HG02973 (cell line): ENCODE measurements around the gene TMEM185A.
"Not testable (repeated sequence)": the region's sequence is repeated elsewhere in the genome, so short reads cannot be mapped to it uniquely, and the experiment has no call there.

Source experiments
- ATAC-seq: cut with Tn5 transposase; IDR thresholded peaks from one replicate; pipeline ENCODE4 v1.9.1; 2021; ENCODE audit warnings: moderate library complexity; ENCODE audit not compliant: unreplicated experiment

Gene TMEM185A

DNA sequence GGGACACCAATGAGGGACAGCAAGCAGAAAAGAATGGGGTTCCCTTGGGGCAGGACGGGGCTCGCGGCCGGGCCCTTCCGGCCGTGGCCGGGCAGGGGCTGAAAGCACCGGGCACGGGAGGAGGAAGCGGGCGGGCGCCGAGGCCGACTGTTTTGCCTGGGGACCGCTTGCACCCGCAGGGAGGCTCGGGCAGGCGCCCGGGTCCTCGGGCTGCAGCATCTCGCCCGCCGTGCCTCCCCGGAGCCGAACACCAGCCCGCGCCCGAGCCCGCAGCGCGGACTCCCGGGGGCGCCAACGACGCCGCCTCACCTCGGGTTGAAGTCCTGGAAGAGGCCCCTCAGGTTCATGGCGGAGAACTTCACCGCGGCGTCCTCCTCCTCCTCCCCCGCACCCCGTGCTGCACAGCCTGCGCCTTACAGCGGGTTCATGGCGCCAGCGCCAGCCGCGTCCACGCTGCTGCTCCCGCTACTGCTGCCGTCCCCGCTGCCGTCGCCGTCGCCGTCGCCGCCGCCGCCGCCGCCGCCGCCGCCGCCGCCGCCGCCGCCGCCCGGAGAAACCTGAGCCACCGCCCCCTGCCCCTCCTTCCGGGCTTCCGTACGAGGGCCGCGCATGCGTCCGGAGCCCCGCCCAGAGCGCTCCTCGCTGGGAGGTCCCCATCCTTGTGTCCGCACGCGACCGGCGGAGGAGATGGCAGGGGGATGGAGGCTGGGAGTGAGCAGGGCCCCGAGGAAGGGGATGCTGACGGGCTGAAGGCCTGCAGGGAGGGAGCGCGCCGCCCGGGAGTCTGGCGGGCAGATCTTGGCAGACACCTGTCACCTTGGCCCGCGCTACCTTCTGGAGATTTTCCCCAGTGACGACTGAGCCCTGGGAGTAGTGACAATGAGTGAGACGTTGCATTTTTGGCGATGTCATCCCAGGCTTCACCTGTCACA, at the start of gene TMEM185A:
TSS of gene TMEM185A (minus strand) at position 559 of the 932 bp plus-strand sequence. CDS start at position 347, 212 bp downstream.
- peak; percentile 81 for ATAC-seq

GRCh38 chrX:149681182-149681581, 49.6 kb upstream of the TMEM185A start:
- ATAC-seq, result no peak

GRCh38 chrX:149679164-149679678, 47.6 kb upstream of the TMEM185A start:
- not testable (repeated sequence) for ATAC-seq

GRCh38 chrX:149675554-149675953, 44.0 kb upstream of the TMEM185A start:
- ATAC-seq, result not testable (repeated sequence)

- not testable (repeated sequence) for ATAC-seq
Observed at GRCh38 chrX:149675088-149675487, 43.5 kb upstream of the TMEM185A start.

DNA sequence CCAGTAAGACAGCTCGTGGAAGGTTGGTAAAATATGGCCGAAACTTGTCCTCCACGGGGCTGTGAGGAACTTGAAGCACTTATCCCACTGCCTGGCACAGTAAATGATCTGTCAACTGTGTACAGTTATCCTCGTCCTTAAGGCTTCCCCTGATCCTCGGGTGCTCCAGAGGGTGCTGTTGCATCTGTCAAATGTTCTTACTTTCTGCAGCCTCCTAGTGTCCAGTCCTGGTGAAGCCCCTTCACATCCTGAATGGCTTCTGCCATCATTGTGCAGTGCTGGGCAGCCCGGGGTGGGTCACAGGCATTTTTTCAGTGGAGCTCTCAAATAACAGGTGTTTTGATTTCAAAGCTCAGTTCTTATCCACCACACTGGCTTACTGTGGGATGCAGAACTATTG, 29.0 kb upstream of the TMEM185A start:
- not testable (repeated sequence) for ATAC-seq

- ATAC-seq, result not testable (repeated sequence)
Observed at GRCh38 chrX:149656260-149656884, 24.8 kb upstream of the TMEM185A start.

DNA sequence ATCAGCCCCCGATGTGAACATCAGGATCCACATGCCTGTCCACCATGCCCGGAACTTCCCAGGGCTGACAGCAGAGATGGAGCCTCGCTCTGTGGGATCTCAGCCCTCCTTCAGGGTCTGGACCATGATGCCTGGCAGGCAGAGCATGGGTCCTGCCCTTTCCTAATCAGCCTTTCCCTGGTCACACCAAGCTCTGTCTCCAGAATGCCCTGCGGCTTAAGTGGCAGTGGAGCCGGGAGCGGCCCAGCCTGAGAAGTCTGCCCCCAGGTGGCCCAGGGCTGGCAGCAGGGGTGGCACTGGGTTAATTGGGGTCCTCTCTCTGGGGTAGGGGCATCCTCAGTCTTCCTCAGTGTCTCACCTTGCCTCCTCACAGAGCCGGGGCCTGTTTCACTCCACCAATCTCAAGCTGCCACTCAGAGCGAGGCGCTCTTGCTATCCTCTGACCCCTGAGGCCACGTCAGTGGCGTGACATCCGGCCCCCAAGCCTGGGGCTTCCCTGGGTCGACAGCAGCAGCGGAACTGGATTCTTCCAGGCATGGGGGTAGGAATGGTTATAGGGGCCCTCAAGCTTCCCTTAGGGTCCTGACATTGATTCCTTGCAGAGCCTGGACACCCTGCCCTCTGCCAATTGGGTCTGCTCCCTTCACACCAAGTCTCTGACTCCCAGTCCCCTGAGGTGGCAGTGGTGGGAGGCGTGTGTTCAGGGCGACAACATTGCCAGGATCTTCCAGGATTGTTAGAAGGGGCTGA, 20.8 kb upstream of the TMEM185A start:
- no peak for ATAC-seq

GRCh38 chrX:149650162-149650561, 18.6 kb upstream of the TMEM185A start:
- ATAC-seq, result no peak

DNA sequence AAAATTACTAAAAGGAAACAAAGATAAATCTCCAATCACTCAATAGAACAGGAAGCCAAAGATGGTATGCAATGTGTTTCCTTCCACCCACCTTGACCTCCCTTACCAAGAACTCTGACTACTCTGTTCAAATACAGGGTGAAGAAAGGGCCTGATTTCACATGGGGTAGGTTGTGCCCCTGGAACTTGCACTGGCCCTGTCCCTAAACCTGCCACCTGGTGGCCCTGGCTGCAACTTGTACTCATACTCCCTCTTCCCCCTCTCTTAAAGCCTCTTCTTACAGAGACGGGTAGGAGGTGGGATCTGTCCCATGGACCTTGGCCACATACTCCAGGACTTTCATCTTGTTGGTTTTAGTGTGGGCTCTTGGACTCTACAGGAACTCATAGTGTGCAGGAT, 17.3 kb upstream of the TMEM185A start:
- ATAC-seq, result no peak

DNA sequence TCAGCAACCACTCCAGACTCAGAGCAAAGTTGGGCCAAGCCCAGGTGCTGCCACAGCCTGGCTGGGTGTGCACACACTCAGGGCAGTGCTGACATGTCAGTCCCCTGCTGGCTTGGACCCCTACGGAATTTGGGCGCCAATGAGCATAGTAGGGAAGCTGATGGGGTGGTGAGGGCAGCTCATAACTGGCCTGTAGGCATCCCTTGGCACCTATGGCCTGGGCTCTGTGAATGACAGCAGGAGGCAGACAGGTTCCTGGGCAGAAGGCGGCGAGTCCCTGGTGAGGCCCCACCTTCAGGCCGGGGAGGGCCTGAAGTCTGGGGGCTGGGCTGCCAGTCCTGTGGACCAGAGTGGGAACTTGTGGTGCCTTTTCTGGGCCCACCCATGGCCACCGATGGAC, 15.9 kb upstream of the TMEM185A start:
- ATAC-seq, result no peak

- ATAC-seq, result no peak
Observed at GRCh38 chrX:149643496-149643895, 11.9 kb upstream of the TMEM185A start.

- ATAC-seq, result no peak
Observed at GRCh38 chrX:149641835-149642234, 10.2 kb upstream of the TMEM185A start.

DNA sequence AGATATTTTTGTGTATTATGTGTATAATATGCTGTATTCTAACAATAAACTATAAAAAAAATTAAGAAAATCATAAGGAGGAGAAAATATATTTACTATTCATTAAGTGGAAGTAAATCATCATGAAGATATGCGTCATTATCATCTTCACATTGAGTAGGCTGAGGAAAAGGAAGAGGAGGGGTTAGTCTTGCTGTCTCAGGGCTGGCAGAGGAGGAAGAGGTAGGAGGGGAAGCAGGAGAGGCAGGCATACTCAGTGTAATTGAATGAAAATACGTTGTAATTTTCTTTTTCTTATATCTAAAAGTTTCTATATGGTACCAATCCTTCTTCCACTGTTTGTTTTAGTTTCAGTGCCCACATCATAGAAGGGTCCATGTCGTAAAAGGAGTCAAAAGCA, 9.8 kb upstream of the TMEM185A start:
- ATAC-seq, result no peak

- ATAC-seq, result no peak
Observed at GRCh38 chrX:149639568-149639967, 8.0 kb upstream of the TMEM185A start.

- no peak for ATAC-seq
Observed at GRCh38 chrX:149638860-149639259, 7.3 kb upstream of the TMEM185A start.

DNA sequence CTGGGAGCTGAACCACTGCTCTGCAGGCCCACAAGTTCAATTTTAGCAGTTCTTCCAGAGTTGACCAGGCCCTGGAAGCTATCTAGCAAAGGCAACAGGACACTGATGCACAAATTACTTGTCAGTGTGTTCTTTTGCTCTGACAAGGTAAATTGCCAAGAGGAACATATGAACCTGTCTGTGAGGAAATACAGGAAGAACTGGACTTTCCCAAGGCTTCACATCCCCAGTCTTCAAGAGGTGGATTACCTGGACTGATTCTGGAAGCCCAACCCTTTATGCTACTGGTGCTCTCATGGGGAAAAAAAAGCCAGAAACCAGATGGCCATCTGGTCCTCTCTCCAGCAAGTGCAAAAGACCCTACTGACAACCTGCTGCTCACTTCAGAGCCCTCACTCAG, 1.9 kb upstream of the TMEM185A start:
- no peak for ATAC-seq

DNA sequence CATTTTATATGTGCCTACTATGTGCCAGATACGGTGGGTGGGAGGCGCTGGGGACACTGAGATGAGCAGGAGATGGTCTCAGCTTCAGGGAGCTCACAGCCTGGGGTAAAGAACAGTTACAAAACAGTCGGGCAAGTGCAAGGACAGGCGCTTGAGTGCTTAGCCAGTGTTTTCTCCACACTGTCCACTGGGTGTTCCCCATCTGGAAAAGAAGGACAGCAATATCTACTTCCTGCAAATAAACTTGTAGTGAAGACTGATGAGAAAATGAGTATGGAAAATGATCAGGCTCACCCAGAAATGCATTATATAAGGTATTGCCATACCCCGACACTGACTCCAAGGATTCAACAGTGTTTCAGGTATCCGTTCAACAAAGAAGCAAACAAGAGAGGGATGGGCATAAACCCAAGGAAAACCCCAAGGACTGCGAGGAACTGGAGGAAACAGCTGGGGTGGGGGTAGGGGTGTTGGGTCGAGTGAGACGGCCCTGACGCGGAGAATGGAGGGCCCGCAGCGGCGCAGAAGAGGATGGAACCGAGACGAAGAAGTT, 835 bp downstream of the TMEM185A start:
- ATAC-seq, result peak; percentile 5

GRCh38 chrX:149629730-149630387, 1.7 kb downstream of the TMEM185A start:
- no peak for ATAC-seq

DNA sequence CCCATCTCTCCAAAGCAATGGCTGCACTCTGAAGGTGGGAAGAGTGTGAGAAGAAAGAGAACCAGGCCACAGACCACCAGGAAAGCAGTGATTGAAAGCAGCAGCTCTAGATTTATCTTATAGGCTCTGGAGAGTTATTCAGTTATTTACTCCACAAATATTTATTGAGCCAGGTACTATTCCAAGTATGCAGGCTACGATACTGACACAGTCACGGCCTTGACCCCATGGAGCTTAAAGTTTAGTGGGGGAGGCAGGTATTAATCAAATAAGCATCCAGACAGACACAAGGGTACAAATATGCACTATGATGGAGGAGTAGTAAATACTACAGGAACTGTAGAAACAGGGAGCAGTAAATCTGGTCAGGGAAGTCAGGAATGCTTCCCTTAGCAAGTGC, 2.8 kb downstream of the TMEM185A start:
- ATAC-seq, result no peak
